Skeletal muscle satellite cell (primary cell): Measurements from ENCODE around the gene TMEM176B.
"Not testable (repeated sequence)": the region's sequence is repeated elsewhere in the genome, so short reads cannot be mapped to it uniquely, and the experiment has no call there.

Source experiments
- H3K27me3 ChIP-seq: 2 replicates; pipeline ENCODE4 v1.7.0; 2013; ENCODE audit warnings: low read length; ENCODE audit not compliant: control insufficient read depth, insufficient read depth
- H3K36me3 ChIP-seq: 2 replicates; pipeline ENCODE4 v1.7.0; 2013; ENCODE audit warnings: mild to moderate bottlenecking, control low read depth, low read length; ENCODE audit not compliant: insufficient read depth
- H3K4me1 ChIP-seq: 2 replicates; pipeline ENCODE4 v1.7.0; 2013; ENCODE audit warnings: low read length; ENCODE audit not compliant: control insufficient read depth, insufficient read depth
- H3K4me2 ChIP-seq: 2 replicates; pipeline ENCODE4 v1.7.0; 2013; ENCODE audit warnings: mild to moderate bottlenecking, low read length
- H3K4me3 ChIP-seq: 2 replicates; pipeline ENCODE4 v1.7.0; 2013; ENCODE audit warnings: low read length
- H3K9ac ChIP-seq: 2 replicates; pipeline ENCODE4 v1.7.0; 2013; ENCODE audit warnings: mild to moderate bottlenecking, low read depth, low read length, moderate library complexity
- H3K9me3 ChIP-seq: replicated peaks from 2 replicates; pipeline ENCODE4 v1.7.0; 2013; ENCODE audit warnings: mild to moderate bottlenecking, control low read depth, low read length

Gene TMEM176B

DNA sequence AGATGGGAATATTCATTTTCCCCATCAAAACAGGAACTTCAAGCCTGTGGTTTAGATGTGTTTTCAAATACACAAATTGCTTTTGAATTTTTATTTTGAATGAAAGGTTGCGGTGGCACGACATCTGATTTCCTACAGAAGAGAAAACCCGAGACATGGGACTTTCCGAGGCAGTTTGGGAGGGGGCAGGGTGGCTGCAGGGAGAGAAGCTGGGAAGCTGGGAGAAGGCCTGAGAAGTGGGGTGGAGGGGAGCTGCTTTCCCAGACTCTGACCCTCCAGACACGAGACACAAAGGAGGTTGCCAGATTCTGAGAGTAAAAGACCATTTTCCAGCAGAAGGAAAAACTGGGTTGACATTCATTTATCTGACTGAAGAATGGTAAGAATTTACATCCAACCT is 20.0 kb upstream of the TMEM176B start:
- H3K4me2 ChIP-seq, result no peak overlapping the region
- no peaks in the 10 kb centered on the region for H3K36me3 ChIP-seq
- H3K27me3 ChIP-seq, result no peaks in the 10 kb centered on the region
- no peaks in the 10 kb centered on the region for H3K9me3 ChIP-seq
- no peak overlapping the region for H3K9ac ChIP-seq
- H3K4me1 ChIP-seq, result no peaks in the 10 kb centered on the region
- no peak overlapping the region for H3K4me3 ChIP-seq

GRCh38 chr7:150818971-150819370 is 18.8 kb upstream of the TMEM176B start:
- Histone ChIP-seq H3K9me3 (no peaks in the 10 kb centered on the region), H3K4me1 (no peaks in the 10 kb centered on the region), H3K9ac (no peak overlapping the region), H3K27me3 (no peaks in the 10 kb centered on the region), H3K4me2 (no peak overlapping the region), H3K4me3 (no peak overlapping the region), H3K36me3 (no peaks in the 10 kb centered on the region)

DNA sequence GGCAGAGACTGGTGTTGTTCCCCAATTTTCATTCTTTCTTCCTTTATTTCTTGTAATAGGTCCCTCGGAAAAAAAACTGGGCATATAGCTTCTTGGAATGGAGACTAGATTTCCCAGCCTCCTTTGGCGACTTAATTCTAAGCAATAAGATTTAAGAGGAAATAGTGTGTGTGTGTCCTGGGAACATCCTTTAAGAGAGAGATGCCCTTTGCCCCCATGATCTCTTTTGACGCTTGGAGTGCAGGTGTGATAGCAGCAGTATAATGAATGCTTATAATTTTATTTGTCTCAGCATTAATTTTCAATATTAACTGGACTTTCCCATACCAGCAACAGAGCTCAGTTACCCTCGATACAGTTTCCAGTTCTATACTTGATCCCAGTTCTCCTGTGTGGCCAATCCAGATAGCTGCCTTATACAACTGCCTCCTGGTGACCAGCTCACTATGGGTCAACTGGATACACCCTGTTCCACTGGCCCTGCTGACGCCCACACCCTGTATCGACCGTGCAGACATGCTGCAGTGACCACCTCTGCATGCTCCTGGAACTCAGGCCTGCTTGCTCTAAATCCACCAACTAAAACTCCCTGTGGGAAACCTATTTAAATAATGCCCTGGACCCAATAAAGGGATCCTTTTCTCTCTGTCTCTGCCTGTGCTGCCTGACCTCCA is 14.3 kb upstream of the TMEM176B start:
- Histone ChIP-seq H3K9ac (no peak overlapping the region), H3K4me1 (no peaks in the 10 kb centered on the region), H3K9me3 (no peaks in the 10 kb centered on the region), H3K36me3 (no peaks in the 10 kb centered on the region), H3K4me3 (no peak overlapping the region), H3K4me2 (no peak overlapping the region), H3K27me3 (no peaks in the 10 kb centered on the region)

DNA sequence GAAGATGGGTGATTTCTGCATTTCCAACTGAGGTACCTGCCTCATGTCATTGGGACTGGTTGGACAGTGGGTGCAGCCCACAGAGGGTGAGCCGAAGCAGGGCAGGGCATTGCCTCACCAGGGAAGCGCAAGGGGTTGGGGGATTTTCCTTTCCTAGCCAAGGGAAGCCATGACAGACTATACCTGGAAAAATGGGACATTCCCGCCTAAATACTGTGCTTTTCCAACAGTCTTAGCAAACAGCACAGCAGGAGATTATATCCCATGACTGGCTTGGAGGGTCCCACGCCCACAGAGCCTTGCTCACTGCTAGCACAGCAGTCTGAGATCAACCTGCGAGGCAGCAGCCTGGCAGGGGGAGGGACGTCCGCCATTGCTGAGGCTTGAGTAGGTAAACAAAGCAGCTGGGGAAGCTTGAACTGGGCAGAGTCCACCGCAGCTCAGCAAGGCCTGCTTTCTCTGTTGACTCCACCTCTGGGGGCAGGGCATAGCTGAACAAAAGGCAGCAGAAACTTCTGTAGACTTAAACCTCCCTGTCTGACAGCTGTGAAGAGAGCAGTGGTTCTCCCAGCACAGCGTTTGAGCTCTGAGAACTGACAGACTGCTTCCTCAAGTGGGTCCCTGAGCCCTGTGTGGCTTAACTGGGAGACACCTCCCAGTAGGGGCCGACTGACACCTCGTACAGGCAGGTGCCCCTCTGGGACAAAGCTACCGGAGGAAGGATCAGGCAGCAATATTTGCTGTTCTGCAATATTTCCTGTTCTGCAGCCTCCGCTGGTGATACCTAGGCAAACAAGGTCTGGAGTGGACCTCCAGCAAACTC is 7.7 kb upstream of the TMEM176B start:
- H3K4me2 ChIP-seq, H3K9me3 ChIP-seq: not testable (repeated sequence)

DNA sequence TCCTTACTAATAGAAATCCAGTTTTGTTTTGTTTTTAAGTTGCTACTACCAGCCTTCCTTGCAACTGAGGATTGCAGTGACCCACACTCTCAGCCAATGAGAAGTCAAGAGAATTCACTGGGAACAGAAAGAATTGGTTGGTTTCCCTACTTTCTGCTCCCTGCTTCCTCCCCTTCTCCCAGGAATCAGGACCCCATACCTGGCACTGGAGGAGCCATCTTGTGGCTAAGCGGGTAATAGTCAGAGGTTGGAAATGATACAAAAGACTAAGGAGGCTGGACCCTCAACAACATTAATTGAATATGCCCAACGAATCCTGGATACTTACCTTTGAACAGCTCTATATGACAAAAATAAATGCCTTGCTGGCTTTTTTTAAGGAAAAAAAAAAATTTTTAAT is 6.7 kb upstream of the TMEM176B start:
- H3K27me3 ChIP-seq, result peaks cover 6% of the 10 kb centered on the region
- no peak overlapping the region for H3K4me2 ChIP-seq

More for the DNA sequence above, 7.7 kb upstream of the TMEM176B start:
- not testable (repeated sequence) for H3K4me3 ChIP-seq, H3K27me3 ChIP-seq, H3K4me1 ChIP-seq, H3K36me3 ChIP-seq, H3K9ac ChIP-seq

DNA sequence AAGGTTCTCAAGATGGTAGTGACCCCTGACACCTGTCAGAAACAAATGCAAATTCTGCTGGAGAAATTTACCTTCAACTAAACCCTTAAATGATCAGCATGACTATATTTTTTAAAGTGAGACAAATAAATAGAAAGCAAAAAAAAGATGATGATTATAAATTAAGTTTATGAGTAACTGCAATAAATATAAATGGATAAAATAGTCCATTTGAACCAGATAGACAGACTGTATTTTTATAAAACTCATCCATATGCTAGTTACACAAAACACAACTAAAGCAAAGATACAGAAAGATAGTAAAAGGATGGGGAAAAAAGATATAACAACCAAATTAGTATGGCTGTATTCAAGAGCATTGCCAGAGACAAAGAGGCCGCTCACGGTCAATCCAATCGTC is 6.3 kb upstream of the TMEM176B start:
- H3K9me3 ChIP-seq, result no peaks in the 10 kb centered on the region
- H3K9ac ChIP-seq, result no peak overlapping the region
- no peak overlapping the region for H3K4me2 ChIP-seq
- H3K4me1 ChIP-seq, result no peaks in the 10 kb centered on the region
- H3K36me3 ChIP-seq, result no peaks in the 10 kb centered on the region
- no peak overlapping the region for H3K4me3 ChIP-seq
- H3K27me3 ChIP-seq, result peaks cover 6% of the 10 kb centered on the region

More for the DNA sequence above, 6.7 kb upstream of the TMEM176B start:
- no peaks in the 10 kb centered on the region for H3K9me3 ChIP-seq
- H3K9ac ChIP-seq, result no peak overlapping the region
- no peaks in the 10 kb centered on the region for H3K36me3 ChIP-seq
- no peak overlapping the region for H3K4me3 ChIP-seq
- no peaks in the 10 kb centered on the region for H3K4me1 ChIP-seq

GRCh38 chr7:150805864-150806263 is 5.7 kb upstream of the TMEM176B start:
- peaks cover 11% of the 10 kb centered on the region for H3K27me3 ChIP-seq
- no peaks in the 10 kb centered on the region for H3K9me3 ChIP-seq
- no peak overlapping the region for H3K9ac ChIP-seq
- no peak overlapping the region for H3K4me2 ChIP-seq
- no peak overlapping the region for H3K4me3 ChIP-seq
- H3K36me3 ChIP-seq, result no peaks in the 10 kb centered on the region
- H3K4me1 ChIP-seq, result no peaks in the 10 kb centered on the region

DNA sequence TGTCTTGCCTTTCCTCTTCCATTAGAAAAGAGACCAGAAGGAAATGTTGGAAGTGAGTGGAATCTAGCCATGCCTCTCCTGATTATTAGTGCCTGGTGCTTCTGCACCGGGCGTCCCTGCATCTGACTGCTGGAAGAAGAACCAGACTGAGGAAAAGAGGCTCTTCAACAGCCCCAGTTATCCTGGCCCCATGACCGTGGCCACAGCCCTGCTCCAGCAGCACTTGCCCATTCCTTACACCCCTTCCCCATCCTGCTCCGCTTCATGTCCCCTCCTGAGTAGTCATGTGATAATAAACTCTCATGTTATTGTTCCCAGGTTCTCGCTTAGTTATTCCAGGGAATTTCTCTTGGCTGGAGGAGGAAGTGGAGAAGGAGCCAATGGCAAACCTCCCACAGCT is 4.6 kb upstream of the TMEM176B start:
- Histone ChIP-seq H3K4me2 (no peak overlapping the region), H3K36me3 (no peaks in the 10 kb centered on the region), H3K4me3 (no peak overlapping the region), H3K9ac (no peak overlapping the region), H3K27me3 (peaks cover 18% of the 10 kb centered on the region), H3K4me1 (no peaks in the 10 kb centered on the region), H3K9me3 (no peaks in the 10 kb centered on the region)

DNA sequence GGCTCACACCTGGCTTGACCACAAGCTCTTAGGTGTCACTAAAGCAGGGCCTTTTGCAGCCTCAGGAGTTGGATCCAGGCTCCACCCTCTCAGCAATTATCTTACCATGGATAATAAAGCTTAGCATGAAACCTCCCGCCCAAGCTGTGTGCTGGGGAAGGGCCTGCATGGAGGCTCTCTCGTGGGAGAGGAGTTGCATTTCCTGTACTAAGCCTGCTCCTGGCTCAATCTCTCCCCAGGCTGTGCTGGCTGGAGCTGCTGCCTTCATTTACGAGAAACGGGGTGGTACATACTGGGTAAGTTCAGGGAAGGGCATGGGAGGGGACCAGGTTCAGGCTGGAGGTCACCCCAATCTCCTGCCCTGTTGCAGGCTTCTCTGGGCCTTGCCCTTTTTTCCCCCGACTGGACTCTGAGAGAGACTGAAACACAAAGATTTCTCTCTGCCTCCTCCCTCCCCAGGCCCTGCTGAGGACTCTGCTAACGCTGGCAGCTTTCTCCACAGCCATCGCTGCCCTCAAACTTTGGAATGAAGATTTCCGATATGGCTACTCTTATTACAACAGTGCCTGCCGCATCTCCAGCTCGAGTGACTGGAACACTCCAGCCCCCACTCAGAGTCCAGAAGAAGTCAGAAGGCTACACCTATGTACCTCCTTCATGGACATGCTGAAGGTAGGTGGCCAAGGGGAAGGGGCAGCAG is 3.1 kb upstream of the TMEM176B start:
- no peaks in the 10 kb centered on the region for H3K4me1 ChIP-seq
- no peak overlapping the region for H3K4me2 ChIP-seq
- peaks cover 27% of the 10 kb centered on the region for H3K27me3 ChIP-seq
- no peak overlapping the region for H3K9ac ChIP-seq
- H3K9me3 ChIP-seq, result no peaks in the 10 kb centered on the region
- no peak overlapping the region for H3K4me3 ChIP-seq
- H3K36me3 ChIP-seq, result no peaks in the 10 kb centered on the region

GRCh38 chr7:150801946-150802771 is 2.0 kb upstream of the TMEM176B start:
- Histone ChIP-seq H3K4me1 (no peaks in the 10 kb centered on the region), H3K27me3 (peaks cover 27% of the 10 kb centered on the region), H3K9ac (no peak overlapping the region)

More at GRCh38 chr7:150801946-150802771, 2.0 kb upstream of the TMEM176B start:
- no peaks in the 10 kb centered on the region for H3K36me3 ChIP-seq
- H3K9me3 ChIP-seq, result no peaks in the 10 kb centered on the region
- no peak overlapping the region for H3K4me3 ChIP-seq
- H3K4me2 ChIP-seq, result no peak overlapping the region
